Esophagus muscularis mucosa (tissue), 4 donors: ENCODE measurements around the gene SPECC1. TPM values are rescaled to one million over a fixed set of nuclear protein-coding genes. Genes with fewer than 3 reads are reported as not detected.

ENCODE experiments used
- DNase-seq: peaks from one replicate; pipeline ENCODE4 v3.0.0-alpha.2; 2017; ENCODE audit errors: extremely low spot score
- H3K27ac ChIP-seq, 4 donors: fragments of 200-600 bp; sonication (generic); replicated peaks in 1 of 4; 1 replicate in 3 of 4; 2 replicates in 1 of 4; pipeline ENCODE4 v1.5.1; 2016 to 2019; ENCODE audit warnings: mild to moderate bottlenecking in 1 of 4
- H3K27me3 ChIP-seq, 4 donors: fragments of 200-600 bp; sonication (generic); one replicate each; pipeline versions ENCODE4 v1.5.1 to v1.6.0; 2016 to 2019
- H3K36me3 ChIP-seq, 4 donors: fragments of 200-600 bp; sonication (generic); one replicate each; pipeline ENCODE4 v1.5.1; 2016 to 2019
- H3K4me1 ChIP-seq, 4 donors: fragments of 200-600 bp; sonication (generic); one replicate each; pipeline ENCODE4 v1.5.1; 2016 to 2019
- H3K4me3 ChIP-seq, 4 donors: fragments of 200-600 bp; sonication (generic); 1 replicate in 2 of 4; 2 replicates in 2 of 4; pipeline ENCODE4 v1.5.1; 2016 to 2019; ENCODE audit warnings: mild to moderate bottlenecking in 4 of 4, moderate library complexity in 1 of 4
- H3K9me3 ChIP-seq, 4 donors: fragments of 200-600 bp; sonication (generic); 1 replicate in 3 of 4; 2 replicates in 1 of 4; pipeline ENCODE4 v1.5.1; 2016 to 2019
- CTCF ChIP-seq, 3 experiments: fragments of 200-600 bp in 2 of 3; fragments of 450-650 bp in 1 of 3; sonication (generic) in 2 of 3; IDR thresholded peaks; one replicate each; pipeline ENCODE4 v1.5.1; 2017 to 2019; ENCODE audit warnings: antibody characterized with exemption in 3 of 3, mild to moderate bottlenecking in 2 of 3, moderate library complexity in 1 of 3
- EP300 ChIP-seq: sonication (generic); formaldehyde crosslinking; IDR thresholded peaks from one replicate; pipeline ENCODE4 v1.6.1; 2017; ENCODE audit warnings: antibody characterized with exemption
- POLR2A ChIP-seq: fragments of 450-650 bp; IDR thresholded peaks from one replicate; pipeline ENCODE4 v1.6.1; 2017; ENCODE audit warnings: antibody characterized with exemption, moderate library complexity, mild to moderate bottlenecking, low read depth
- POLR2AphosphoS5 ChIP-seq, 2 donors: sonication (generic); formaldehyde crosslinking; IDR thresholded peaks; one replicate each; pipeline ENCODE4 v1.6.1; 2017; ENCODE audit warnings: antibody characterized with exemption in 2 of 2
- WGBS: methylation state at CpG from one replicate; pipeline ENCODE4 v1.1.5; 2018; 5-methylcytosine and 5-hydroxymethylcytosine counted together
- intact Hi-C: fragments of 100-400 bp; cut with DNase I; formaldehyde crosslinking; loops from one replicate; pipeline ENCODE4 v1.15.1; 2023
- total RNA-seq, 4 donors: library from RNA; depleted of rRNA; stranded (reverse); fragments of >200 nt; gene quantifications; one replicate each; pipeline versions ENCODE4 v1.1.0 to v1.2.1, GENCODE V29; 2016

SPECC1 gene
- total RNA-seq, 4 donors from 2014 or later = 16.7 to 28.8 (median 24.7) TPM

- intact Hi-C loops = no loop called here
- DNase-seq = no peak
- Histone ChIP-seq H3K4me1 (no peaks in the 10 kb centered on the region), H3K36me3 (no peaks in the 10 kb centered on the region), H3K4me3 (no peak overlapping the region), H3K27me3 (no peaks in the 10 kb centered on the region), H3K9me3 (no peaks in the 10 kb centered on the region), H3K27ac (no peak overlapping the region)
- TF ChIP-seq POLR2A = no peak
- TF ChIP-seq CTCF (IDR thresholded peaks at IDR 0.05) = no peak
- TF ChIP-seq POLR2AphosphoS5 (IDR thresholded peaks at IDR 0.05) = no peak
- no peak for TF ChIP-seq EP300
- WGBS = 98% methylated on average over 2 of the region's 2 CpGs
Measured at GRCh38 chr17:20039037-20039436, 29.9 kb downstream of the SPECC1 start.

- no peaks in the 10 kb centered on the region for H3K9me3 ChIP-seq
- no peaks in the 10 kb centered on the region for H3K36me3 ChIP-seq
- TF ChIP-seq POLR2AphosphoS5 (IDR thresholded peaks at IDR 0.05) (no peak), EP300 (no peak), POLR2A (no peak), CTCF (IDR thresholded peaks at IDR 0.05) (no peak)
- intact Hi-C loops = no loop called here
- no peak overlapping the region for H3K27ac ChIP-seq
- no peaks in the 10 kb centered on the region for H3K27me3 ChIP-seq
- no peak overlapping the region for H3K4me3 ChIP-seq
- no peaks in the 10 kb centered on the region for H3K4me1 ChIP-seq
- DNase-seq = no peak
Measured at GRCh38 chr17:20040216-20040615, 31.1 kb downstream of the SPECC1 start.

DNA sequence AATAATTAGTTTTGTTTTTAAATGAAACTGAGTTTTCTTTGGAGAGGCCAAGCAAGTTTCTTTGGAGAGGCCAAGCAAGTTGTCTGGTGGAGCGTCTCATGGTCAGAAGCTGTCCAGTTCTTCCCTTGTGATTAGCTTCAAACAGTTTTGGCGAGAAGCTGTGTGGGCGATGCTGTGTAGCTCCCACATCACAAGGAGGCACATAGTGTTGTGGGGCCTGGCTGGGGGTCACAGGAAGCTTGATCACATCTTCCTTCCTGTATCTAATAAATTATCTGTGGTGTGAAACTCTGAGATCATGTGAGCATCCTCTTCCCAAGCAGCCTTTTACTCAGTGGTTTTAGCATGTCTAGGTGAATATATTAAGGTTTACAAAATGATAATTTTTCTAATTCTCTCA lies 33.9 kb downstream of the SPECC1 start:
- no peak for DNase-seq
- Histone ChIP-seq H3K27ac (no peak overlapping the region), H3K4me1 (no peaks in the 10 kb centered on the region), H3K27me3 (no peaks in the 10 kb centered on the region), H3K36me3 (no peaks in the 10 kb centered on the region), H3K4me3 (no peak overlapping the region), H3K9me3 (no peaks in the 10 kb centered on the region)
- intact Hi-C loops = no loop called here
- TF ChIP-seq CTCF (IDR thresholded peaks at IDR 0.05) (no peak), POLR2AphosphoS5 (IDR thresholded peaks at IDR 0.05) (no peak), POLR2A (no peak), EP300 (no peak)
- WGBS = 100% methylated on average over 3 of the region's 3 CpGs

- 33% methylated on average over 1 of the region's 1 CpG for WGBS
- no peaks in the 10 kb centered on the region for H3K36me3 ChIP-seq
- intact Hi-C loops = no loop called here
- no peak overlapping the region for H3K27ac ChIP-seq
- no peaks in the 10 kb centered on the region for H3K9me3 ChIP-seq
- H3K27me3 ChIP-seq = no peaks in the 10 kb centered on the region
- H3K4me1 ChIP-seq = no peaks in the 10 kb centered on the region
- DNase-seq = no peak
- TF ChIP-seq EP300 = no peak
- no peak for TF ChIP-seq CTCF (IDR thresholded peaks at IDR 0.05)
- TF ChIP-seq POLR2AphosphoS5 (IDR thresholded peaks at IDR 0.05) = no peak
- TF ChIP-seq POLR2A = no peak
- H3K4me3 ChIP-seq = no peak overlapping the region
Measured at GRCh38 chr17:20045476-20045875, 36.3 kb downstream of the SPECC1 start.

- intact Hi-C loops = no loop called here
- Histone ChIP-seq H3K36me3 (no peaks in the 10 kb centered on the region), H3K27ac (no peak overlapping the region), H3K4me3 (no peak overlapping the region), H3K9me3 (no peaks in the 10 kb centered on the region), H3K4me1 (no peaks in the 10 kb centered on the region), H3K27me3 (no peaks in the 10 kb centered on the region)
- TF ChIP-seq POLR2A = no peak
- no peak for TF ChIP-seq POLR2AphosphoS5 (IDR thresholded peaks at IDR 0.05)
- TF ChIP-seq EP300 = no peak
- TF ChIP-seq CTCF (IDR thresholded peaks at IDR 0.05) = no peak
- 86% methylated on average over 8 of the region's 8 CpGs for WGBS
- DNase-seq = no peak
Measured at GRCh38 chr17:20046629-20047028, 37.5 kb downstream of the SPECC1 start.
